GM18873 (cell line): ENCODE results near the gene OGFOD2.

Experiments used
- ATAC-seq: cut with Tn5 transposase; IDR thresholded peaks from one replicate; pipeline ENCODE4 v1.9.1; 2021; ENCODE audit warnings: mild to moderate bottlenecking, moderate library complexity, moderate number of reproducible peaks; ENCODE audit not compliant: unreplicated experiment, low FRiP score

OGFOD2 gene

DNA sequence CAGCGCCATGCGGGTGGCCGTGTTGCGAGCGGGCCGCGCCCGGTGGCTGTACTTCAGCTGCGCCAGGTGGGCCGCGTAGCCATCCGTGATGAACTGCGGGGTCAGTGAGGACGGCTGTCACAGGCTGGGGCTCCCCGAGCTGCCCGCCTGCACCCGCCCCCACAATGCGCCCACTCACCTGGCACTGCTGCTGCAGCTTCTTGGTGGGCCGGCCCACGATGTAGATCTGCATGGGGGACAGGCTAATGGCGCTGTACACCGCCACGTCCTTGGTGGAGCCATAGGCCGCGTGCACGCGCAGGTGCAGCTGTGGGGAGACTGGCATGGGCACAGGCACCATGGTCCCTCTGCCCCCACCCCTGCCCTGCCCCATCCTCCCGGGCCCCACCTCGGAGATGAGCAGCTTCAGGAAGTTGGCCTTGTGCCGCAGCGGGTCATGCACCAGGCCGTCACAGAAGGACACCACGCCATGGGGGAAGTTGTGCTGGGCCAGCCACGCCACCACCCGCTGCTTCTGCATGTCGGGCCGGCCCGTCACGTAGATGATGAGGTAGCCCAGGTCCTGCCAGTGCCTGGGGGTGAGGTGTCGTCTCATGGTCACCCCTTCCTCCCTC is 11.3 kb downstream of the OGFOD2 start:
- no peak for ATAC-seq

DNA sequence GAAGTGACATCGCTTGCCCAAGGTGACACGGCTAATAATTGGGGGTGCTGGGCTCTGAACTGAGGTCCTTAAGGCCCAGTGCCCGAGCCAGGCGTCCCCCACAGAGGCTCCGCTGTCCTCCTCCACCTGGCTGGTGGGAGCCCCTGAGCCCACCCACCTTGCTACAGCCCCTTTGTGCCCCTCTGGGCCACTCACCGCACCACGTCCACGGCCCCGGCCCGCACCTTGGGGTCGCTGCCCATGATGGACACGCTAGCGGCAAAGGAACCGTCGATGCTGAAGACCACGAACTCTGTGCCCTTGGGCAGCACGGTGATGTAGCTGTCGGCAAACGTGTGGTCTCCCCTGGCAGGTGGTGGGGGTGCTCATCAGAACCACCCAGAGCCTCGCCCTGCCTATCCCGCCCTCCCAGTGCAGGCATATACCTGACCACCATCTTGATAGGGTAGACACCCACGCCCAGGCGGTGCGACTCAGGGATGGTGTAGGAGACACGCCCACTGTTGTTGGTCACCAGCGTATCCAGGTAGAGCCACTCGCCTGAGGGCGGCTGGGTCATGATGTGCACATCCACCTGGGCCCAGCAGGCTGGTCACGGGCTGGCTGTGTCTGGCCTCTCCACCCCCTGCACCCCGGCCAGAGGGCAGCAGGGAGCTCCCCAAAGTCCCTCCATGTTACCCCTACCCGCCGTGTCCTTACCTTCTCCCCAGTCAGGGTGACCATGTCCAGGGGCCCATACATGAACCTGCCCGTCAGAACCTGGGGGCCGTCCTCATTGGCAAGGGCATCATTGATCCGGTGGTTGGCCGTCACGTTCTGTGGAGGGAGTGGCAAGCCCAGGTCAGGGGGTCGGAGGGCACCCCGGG is 12.3 kb downstream of the OGFOD2 start:
- ATAC-seq, result no peak

DNA sequence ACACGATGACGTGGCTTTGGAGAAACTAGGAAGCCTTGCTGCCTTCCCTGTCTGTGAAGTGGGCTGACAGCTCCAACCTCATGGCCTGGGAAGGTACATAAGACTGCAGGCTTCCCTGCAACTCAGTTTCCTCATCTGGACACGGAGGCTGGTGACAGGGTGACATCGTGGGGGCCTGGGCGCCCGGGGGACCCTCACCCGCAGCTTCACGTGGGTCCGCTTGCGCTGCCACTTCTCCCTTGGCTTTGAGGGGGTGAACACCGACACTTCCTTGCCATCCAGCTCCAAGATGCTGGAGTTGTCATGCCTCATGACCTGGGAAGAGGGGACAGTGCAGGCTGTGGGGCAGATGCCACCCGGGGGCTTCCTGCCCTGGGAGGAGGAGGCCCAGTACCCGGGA is 13.0 kb downstream of the OGFOD2 start:
- no peak for ATAC-seq

DNA sequence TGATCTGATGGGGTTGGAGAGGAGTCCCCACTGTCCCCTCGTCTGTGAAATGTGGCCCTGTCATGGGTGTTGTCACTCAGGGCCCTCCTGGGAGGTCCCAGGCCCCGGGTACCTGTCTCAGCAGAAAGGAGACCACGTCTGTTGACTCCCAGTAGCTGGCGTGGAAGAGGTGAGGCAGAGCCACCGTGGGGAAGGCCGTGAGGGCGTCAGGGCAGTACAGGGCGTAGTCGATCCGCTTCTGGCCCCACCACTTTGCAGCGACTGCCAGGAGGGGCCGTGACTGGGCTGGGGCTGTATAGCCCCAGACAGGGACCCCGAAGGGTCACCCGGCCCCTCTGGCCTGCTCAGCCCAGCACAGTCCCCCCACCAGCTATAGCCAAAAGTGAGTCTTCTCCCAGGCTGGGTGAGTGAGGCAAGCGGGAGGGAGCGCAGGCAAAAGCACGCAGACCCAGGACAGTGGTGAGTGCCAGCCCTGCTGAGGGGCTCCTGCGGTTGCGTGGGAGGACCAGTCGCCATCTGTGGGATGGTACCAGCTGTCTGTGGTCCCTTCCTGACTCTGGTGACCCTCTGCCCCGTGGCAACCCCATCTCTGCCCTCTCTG is 13.7 kb downstream of the OGFOD2 start:
- ATAC-seq, result no peak

DNA sequence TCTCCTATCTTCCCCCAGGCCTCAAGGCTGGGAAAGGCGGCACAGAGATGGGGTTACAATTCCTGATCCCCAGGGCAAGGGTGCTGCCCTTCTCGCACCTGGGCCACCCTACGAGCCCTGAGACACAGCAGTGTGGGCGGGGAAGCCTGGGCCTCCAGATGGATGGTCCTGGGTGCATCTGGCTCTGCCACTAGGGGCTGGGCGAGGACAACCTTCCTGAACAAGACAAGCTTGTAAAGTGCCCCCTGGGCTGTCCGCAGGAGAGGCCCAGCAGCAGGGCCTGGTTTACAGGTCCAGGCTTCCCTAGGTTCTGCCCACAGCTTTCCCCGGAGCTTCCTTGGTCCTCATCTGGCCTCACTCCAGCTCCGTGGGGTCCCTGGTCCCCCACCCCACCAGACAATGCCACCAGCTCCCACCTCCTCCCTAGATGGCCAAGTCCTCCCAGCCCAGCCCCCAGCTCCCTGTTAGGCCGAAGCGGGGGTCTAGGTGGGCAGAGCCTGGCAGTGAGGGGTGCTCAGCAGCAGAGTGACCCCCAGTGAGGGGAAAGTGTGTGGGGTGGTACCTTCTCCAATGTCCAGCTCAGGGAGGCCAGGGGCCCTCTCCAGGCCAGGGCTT is 14.3 kb downstream of the OGFOD2 start:
- ATAC-seq, result no peak

DNA sequence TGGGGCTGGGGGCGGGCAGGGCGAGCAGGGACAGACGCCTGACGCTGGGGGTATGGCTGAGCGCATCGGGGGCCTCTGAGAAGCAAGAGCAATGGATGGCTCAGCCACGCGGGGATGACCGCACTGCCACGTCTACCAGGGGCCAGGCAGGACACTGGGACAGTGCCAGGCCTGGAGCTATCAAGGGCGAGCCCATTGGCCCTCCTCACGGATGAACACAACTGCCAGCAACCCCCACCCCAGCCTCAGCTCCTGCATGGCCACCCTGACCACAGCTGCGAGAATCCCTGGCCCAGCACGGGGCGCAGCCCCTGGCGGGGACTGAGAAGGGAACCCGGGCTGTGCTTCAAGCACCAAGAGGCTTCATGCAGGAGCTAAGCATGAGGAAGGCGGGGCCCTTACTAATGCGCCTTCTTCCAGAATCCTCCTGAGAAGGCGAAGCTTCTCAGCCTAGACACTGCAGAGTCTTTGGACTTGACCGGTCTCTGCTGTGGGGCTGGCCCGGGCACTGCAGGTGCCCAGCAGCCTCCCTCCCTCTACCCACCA is 14.9 kb downstream of the OGFOD2 start:
- no peak for ATAC-seq

DNA sequence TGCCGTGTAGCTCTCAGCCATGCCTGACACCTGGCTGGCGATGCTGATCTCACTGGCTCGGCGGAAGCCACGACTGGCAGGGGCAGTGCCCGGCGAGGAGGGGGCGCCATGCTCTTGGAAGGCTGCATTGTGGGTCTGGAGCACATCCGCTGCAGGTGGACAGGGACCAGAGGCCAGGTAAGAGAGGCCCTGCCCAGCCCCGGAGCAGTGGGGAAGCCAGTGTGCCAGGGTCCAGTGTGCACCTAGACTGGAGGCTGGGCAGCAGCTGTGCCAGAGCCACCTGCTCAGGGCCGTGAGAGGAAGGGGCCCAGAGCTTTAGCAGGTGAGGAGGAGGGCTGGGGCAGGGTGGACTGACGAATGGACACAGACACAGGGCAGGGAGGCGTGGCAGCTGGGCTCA is 15.5 kb downstream of the OGFOD2 start:
- no peak for ATAC-seq

DNA sequence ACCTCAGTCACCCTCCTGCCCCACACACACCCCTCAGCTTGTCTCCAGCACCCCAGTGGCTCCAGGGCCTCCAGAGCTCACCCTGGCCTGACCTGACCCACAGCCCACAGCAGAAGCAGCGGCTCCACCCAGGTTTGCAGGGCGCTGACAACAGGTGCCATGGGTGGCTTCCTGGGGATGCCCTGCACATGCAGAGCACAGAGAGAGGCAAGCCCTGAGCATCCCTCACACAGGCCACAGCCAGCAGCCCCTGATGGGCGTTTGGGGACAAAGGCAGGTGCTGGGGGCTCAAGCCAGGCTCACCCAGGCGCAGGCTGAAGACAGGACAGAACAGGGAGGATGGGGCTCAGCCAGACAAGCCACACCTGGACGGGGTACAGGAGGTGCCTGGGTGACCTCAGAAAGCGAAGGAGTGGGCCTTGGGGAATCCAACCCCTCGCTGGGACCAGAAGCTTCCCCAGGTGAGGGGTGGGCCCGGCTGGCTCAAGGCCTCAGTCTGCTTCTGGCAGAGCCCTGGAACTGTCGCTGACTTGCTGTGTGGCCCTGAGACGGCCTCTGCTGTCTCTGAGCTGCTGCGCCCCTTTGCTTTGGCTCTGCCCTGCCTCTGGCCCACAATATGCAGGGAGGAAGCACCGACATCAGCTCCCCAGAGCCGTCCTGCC is 16.0 kb downstream of the OGFOD2 start:
- no peak for ATAC-seq

DNA sequence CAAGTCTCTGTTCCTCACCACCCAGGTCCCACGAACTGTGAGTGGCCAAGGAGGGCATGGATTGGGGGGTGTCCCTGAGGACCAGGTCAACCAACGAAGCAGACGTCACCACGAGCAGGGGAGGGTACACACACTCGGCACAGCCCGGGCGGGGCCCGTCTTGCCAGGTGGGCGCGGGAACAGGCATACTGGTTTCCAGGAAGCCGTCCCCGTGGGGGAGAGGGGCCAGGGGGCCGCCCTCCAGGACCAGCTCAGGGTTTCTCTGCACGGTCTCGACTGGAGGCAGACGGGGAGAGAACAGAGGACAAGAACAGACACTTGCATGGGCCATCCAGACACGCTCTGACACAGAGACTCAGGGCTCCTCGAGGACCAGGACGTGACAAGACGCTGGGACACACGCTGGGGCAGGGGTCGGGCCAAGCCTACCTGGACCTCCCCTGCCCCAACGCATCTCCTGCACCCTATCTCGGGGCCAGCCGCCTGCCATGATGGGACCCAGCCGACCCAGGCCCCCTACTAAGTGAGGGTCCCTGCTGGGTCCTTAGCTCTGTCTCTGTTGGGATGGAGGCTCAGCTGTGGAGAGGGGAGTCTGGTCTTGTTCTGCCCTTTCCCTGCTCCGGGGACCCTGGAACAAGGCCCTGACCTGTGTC is 16.7 kb downstream of the OGFOD2 start:
- ATAC-seq, result no peak

DNA sequence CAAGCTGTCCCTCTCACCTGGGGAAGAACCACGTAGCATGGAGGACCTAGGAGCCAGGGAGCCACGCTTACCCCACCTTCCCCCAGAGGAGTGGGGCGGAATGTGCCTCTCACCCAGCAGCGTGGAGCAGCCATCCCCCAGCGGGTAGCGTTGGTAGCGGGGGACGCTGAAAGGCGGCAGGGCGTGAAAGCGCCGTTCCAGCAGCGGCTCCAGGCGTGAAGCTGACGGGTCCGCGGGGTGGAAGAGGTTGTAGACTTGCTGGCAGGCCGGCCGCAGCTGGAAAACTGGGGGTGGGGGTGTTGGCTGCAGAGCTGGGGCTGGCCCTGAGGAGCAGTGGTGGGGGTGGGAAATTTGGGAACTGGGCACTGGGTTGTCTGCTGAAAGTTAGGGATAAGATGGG is 17.3 kb downstream of the OGFOD2 start:
- ATAC-seq, result no peak

DNA sequence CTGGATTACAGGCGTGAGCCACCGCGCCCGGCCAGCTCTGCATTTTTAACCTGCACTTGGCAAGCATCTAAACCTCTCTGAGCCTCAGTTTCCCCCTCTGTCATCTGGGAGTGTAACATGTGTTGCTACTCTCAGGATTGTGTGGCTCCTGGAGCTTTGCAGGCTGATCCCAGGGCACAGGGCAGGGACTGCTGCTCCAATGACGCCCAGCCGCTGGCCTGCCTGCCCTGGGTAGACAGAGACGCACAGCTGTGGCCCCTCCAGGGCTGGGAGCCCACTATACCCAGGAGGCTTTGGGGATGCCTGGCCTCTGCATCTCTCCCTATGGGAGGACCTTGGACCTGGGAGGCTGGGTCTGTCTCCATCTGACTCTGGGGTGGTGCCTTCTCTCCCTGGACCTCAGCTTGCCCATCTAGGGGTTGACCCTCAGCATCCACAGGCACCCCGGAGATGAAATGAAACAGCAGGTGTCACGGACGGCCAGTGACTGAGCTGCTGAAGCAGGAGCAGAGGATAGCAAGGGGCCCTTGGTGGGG is 19.2 kb downstream of the OGFOD2 start:
- ATAC-seq, result no peak

DNA sequence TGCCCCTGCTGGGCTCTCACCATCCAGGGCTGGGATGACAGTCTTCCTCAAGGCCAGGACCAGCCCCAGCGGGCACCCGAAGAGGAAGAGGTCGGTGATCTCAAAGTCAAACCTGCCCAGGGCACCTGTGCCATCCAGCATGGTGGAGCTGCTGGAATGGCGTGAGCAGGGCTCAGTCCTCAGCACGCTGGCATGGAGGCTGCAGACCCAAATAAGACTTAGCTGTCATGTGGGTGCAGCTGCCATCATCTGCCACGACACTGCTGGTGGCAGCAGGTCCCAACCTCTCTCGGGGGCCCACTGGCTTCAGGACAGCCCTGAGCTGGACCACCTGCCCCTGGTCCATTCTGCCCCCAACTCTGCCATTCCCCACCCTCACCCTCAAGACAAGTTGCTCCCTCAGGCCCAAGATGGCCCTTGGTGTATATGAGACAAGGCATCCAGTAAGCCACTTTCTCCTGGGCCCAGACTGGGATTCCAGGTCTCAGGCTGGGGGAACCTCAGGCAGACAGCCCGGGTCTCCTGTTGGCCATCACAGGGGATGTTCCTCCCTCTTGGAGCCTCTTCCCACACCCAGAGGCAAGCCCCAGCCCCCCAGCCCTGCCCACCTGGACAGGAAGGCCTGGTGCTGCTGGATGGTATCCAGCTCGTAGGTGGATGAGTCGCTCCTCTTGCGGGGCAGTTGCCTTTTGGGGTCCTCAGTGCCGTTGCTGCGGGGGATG is 19.9 kb downstream of the OGFOD2 start:
- ATAC-seq, result no peak

DNA sequence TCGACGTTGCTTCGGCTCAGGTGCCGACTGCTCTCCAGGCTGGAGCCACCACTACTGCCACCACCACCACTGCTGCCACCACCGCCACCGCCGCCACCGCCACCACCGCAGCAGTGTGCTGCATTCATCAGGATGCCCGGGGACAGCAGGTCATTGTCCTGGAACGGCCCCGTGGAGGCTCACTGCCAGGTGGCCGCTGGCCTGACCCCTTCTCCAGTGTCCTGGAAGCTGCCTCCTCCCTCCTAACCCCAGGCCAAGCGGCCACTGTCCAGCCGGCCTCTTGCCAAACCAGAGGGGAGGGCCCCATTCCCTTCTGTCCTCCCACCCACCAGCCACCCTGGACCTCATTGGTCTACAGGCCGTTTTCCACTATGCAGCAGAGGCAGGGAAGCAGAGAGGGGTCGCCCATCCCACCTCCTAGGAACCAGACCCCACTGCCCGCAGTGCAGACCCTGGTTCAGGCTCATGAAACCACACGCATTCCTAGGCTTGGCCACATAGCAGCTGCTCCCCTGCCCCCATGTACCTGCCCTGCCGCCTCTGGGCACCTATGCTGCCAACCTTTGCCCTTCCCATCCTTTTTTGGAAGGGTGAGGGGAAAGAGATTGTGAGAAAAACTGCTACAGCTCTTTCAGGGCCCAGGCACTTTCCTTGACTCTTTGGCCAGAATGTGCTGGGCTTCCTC is 20.6 kb downstream of the OGFOD2 start:
- ATAC-seq, result no peak

DNA sequence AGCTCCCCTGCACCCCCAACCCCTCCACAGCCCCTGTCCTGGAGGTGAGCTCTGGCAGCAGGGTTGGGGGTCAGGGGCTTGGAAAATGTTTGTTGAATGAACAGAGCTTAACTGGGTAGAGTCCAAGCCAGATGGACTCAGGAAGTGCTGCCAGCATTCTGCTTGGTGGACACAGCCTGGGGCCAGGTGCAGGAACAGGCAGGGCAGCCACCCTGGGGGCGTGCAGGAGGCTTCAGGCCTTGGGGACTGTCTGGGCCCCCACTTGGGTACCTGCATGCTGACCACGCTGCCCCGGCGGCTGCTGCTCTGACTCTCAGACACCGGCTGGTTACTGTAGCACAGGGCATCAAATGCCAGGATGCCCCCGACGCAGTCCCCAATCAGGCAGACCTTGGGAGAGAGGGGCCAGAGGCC is 21.2 kb downstream of the OGFOD2 start:
- no peak for ATAC-seq

DNA sequence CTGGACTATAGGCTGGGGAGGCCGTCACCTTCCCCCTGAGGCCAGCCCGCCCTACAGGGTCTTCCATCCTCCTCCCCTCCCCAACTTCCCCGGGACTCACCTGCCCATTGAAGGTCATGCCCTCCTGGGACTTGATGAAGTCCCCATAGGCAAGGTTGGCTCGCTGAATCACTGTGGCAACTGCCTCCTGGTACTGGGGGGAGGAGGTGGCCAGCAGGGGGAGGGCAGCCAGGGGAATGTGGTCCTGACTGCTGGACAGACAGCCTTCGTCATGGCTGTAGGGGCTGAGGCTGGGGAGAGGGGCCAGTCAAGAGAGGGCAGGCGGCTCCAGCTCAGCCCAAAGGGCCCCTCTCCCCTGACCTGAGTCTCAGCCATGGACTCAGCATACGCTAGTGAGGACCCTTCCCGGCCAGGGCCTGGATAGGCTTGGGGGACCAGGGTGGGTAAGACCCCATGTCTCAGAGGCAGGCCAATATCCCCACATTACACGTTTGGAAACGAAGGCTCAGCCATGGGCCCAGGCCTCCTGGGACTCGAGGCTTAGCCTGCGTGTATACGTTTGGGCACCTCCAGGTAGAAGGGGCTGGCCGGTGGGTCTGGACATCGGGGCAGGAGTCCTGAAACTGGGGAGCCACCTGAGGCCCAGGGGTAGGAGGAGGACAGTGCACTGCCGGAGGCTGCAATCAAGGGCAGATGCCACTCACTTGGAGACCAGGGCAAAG is 21.7 kb downstream of the OGFOD2 start:
- no peak for ATAC-seq

DNA sequence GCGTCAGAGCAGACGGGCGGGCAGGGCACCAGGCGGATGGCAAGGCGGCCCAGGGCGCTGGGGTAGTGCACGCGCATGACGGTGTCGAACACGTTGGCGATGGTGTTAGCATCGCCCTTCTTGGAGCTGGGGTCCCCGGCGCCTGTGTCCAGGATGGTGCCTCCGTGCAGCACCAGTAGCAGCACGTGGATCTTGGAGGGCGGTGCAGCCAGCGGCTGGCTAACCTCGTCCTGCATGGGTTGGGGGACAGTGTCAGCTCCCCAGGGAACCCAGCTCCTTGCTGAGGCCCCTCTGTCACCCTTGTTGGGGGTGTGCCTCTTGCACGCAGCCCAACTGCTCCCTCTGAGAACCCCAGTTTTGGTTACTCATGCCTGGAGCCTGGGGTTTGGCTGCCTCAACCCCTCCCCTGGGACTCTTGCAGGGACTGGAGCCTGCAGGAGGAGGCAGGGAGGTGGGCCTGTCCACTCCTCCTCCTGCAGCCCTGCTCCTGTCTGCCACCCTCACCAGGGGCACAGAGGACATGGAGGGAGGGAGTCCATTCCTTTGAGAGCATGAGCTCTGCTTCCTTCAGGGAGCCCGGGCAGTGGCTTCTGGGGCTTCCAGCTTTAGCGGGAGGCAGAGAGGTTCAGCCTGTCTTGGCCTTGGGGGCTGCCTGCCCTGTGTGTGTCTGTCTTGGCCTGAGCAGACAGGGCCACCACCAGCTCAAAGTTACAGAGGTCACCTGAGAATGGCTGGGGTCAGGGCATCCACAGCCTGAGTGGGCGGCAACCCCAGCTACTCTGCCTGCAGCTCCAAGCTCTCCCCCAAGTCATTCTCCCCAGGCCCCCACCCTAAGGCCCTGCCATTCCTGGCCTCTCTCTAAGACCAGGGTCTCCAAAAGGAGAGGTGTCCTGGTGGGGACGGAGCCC is 22.6 kb downstream of the OGFOD2 start:
- no peak for ATAC-seq

DNA sequence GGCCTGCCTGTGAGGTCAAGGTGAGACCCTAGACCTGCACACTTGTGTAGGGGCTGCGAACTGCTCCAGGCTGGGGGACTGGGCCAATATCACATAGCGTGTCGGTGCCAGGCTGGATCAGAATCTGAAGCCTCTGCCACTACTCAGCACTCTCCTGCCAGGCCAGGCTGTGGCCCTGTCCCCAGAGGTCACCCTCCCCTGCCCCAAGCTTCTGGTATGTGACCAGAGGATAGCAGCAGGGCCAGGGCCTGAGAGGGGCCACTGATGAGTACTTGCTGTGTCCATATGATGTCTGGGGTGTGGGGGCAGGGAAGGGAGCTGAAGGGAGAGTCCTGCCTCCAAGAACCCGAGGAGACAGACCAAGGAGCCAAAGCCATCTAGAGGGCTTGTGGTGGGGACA is 23.3 kb downstream of the OGFOD2 start:
- no peak for ATAC-seq
